GM12872 (cell line): ENCODE data around the gene PCDH19.

Experiments used
- TF ChIP-seq, protein P1 (sequence below): IDR thresholded peaks from 3 replicates; pipeline ENCODE4 v1.5.1; 2011; ENCODE audit warnings: low read depth, mild to moderate bottlenecking, low read length, moderate library complexity; ENCODE audit not compliant: insufficient read depth

The PCDH19 gene

DNA sequence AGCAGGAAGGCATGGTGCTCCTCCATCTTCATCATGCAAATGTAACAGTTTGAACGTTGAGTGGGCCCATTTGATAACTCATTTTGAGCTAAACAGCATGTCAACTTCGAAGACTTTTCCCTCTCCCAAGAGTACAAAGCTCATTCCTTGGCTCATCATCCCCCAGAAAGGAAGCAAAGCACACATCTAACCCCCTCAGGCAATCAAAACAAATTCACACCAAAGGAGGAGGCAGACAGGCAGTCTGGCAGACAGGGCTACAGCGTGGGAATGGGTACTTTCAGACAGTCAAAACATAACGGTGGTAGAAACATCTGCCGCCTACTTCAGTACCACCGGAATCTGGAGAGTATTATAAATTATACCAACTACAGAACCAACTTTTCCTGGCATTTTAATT lies 81.7 kb downstream of the PCDH19 start:
- TF ChIP-seq, protein P1, sequence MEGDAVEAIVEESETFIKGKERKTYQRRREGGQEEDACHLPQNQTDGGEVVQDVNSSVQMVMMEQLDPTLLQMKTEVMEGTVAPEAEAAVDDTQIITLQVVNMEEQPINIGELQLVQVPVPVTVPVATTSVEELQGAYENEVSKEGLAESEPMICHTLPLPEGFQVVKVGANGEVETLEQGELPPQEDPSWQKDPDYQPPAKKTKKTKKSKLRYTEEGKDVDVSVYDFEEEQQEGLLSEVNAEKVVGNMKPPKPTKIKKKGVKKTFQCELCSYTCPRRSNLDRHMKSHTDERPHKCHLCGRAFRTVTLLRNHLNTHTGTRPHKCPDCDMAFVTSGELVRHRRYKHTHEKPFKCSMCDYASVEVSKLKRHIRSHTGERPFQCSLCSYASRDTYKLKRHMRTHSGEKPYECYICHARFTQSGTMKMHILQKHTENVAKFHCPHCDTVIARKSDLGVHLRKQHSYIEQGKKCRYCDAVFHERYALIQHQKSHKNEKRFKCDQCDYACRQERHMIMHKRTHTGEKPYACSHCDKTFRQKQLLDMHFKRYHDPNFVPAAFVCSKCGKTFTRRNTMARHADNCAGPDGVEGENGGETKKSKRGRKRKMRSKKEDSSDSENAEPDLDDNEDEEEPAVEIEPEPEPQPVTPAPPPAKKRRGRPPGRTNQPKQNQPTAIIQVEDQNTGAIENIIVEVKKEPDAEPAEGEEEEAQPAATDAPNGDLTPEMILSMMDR, result no peak

DNA sequence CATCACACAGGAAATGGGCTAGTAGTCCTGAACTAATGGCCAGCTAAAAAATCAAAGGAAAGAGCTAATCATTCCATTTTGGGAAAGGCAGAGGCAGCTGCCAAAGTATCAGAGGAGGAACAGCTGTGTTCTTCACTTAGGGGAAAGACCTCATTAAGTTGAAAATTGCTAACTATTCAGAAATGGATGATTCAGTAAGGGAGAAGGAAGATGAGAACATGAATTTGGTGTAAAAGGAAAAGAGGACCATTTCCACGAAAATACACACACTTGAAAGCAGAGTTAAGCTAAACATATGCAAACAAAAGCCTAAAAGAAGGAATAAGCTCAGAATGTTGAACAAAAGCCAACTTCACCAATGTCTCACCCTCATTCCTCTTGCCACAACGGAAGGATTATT lies 90.4 kb downstream of the PCDH19 start:
- TF ChIP-seq, protein P1, result no peak

DNA sequence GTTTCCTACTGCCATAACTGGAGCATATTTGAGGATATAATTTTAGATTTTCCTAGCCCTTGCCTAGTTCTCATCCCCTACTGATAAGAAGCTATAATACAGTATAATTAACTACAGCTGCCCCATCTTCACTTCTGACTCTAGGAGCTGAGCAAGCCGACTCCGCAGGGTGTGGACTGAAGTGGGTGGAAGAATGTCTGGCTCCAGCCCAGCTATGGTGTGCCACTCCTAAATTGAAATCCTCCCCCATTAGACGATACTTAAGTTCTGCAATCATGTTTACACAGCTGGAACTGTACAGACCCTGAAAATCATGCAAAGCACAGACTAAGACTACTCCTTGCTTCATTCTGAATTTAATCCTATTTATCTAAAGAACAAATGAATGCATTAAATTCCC lies 93.1 kb downstream of the PCDH19 start:
- TF ChIP-seq, protein P1, result no peak

DNA sequence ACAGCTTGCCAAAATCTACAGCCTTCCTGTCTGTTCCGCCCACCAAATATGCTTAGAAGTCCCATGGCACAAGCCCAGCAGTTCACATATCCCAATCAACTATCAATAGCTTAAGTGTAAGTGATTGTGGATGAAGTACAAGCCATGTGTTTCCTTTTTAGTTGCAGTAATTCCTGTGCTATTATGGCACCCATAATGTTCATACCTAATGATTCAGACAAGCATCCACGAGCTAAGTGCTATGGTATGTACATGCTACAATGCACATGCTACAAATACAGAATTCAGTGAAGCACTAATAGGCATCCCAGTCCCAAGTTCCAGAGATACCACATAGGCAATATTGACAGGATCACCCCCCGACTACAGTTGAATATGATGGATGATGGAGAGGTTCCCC lies 94.5 kb downstream of the PCDH19 start:
- TF ChIP-seq, protein P1, result no peak

DNA sequence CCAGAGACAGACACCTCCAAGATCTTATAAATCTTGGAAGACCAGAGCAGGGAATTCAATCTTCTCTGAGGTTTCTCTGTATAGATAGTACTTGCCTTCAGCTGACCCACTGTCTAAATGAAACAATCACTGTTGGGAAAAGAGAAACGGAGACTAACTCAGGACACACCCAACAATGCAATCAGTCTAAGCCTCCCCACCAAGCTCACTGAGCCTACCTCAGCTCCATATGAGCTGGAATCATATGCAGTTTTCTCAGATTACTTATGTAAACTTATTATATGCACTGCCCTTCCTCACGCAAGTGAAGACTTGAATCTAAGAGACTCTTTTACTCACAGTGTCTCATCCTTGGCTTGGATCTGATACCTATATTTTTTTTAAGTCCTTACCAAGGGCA lies 110.5 kb downstream of the PCDH19 start:
- TF ChIP-seq, protein P1, result no peak

DNA sequence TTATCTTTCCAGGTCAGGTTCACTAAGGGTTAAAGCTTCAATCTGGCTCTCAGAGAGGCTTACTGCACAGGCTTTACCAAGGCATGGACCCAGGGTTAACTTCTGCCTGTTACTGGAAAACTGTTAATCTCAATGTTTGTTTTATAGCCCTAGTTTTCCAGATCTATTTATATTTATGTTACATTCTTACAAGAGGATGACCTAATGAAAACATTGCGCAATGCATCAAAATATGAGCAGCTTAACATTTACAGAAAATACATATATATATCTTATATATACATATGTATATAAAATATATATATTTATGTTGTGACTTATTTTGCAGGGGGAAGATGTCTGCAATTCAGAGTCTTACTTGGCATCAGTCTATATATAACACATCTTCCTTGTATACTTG lies 112.3 kb downstream of the PCDH19 start:
- TF ChIP-seq, protein P1, result no peak

DNA sequence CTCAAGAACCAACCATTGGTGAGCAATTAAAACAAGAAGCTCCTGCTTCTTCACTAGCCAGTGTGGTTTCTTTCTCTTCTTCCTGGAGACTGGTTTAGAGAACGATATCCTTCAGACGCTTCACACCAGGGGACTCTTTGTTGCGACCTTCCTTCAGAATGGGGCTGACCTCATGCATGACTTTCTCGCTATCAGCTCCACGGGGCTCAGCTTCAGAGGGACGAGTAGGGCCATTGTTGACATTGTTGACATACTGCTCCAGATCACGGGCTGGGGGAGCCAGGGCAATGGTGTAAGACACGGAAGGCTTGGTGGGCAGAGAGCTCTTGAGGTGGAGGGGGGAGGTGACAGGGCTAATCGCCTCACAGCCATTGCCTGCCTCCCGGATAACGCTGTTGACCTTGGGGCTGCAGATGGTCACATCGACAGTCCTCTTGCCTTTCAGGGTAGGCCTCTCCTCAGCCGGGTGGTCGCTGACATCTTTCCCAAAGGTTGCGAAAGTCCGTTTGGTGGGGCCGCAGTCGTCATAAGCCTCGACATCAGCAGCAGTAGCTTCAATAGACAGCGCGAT lies 113.8 kb downstream of the PCDH19 start:
- TF ChIP-seq, protein P1, result no peak
